Activated CD4-positive, alpha-beta T cell treated with anti-CD3 and anti-CD28 coated beads, Interleukin-2, amount 10 ng/mL, durations not matched to agents 24 days and 14 days (primary cell): Measurements from ENCODE around the gene ZDHHC14. TPM values are rescaled to one million over a fixed set of nuclear protein-coding genes. Genes with fewer than 3 reads are reported as not detected.

Experiments used
- DNase-seq: peaks from one replicate; pipeline ENCODE4 v3.0.0; 2022
- H3K27ac Mint-ChIP-seq: one replicate; pipeline ENCODE4 v1.8.0; 2022; ENCODE audit warnings: mild to moderate bottlenecking, mixed read lengths
- H3K27me3 Mint-ChIP-seq: one replicate; pipeline ENCODE4 v1.8.0; 2022; ENCODE audit warnings: mixed read lengths
- H3K36me3 Mint-ChIP-seq: one replicate; pipeline ENCODE4 v1.8.0; 2022; ENCODE audit warnings: low read depth, mild to moderate bottlenecking, mixed read lengths
- H3K4me1 Mint-ChIP-seq: one replicate; pipeline ENCODE4 v1.8.0; 2021; ENCODE audit warnings: mixed read lengths
- H3K4me3 Mint-ChIP-seq: one replicate; pipeline ENCODE4 v1.8.0; 2022; ENCODE audit warnings: mild to moderate bottlenecking, moderate library complexity, mixed read lengths
- H3K9me3 Mint-ChIP-seq: one replicate; pipeline ENCODE4 v1.8.0; 2021; ENCODE audit warnings: mixed read lengths
- intact Hi-C: fragments of 100-400 bp; cut with micrococcal nuclease; formaldehyde crosslinking; loops from one replicate; pipeline ENCODE4 v1.15.1; 2023
- total RNA-seq: library from RNA; stranded (reverse); gene quantifications from 2 replicates; pipeline ENCODE4 v1.2.3, GENCODE V29; 2022

The ZDHHC14 gene
- total RNA-seq, 1 donor from 2014 or later = 14.1 TPM

DNA sequence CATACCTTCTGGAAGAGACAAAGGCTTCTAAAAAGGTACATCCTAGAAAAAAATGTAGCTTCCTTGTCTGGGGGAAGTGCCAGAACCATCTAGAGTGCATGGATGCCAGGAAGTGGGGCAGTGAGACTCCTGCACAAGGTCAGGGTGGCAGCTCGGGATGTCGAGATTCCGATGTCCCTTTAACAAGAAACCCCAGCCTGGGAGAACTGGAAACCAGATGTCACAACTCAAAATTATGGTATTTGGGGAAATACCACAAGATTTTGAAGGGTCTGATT is 168.4 kb downstream of the ZDHHC14 start:
- H3K4me1 Mint-ChIP-seq = peaks cover 25% of the 10 kb centered on the region
- H3K36me3 Mint-ChIP-seq = peaks cover 12% of the 10 kb centered on the region
- peaks cover 11% of the 10 kb centered on the region for H3K27me3 Mint-ChIP-seq
- DNase-seq = no peak
- intact Hi-C loops = no loop called here
- H3K9me3 Mint-ChIP-seq = peaks cover 6% of the 10 kb centered on the region
- peak overlapping the region; percentile 23 for H3K27ac Mint-ChIP-seq
- no peak overlapping the region for H3K4me3 Mint-ChIP-seq

DNA sequence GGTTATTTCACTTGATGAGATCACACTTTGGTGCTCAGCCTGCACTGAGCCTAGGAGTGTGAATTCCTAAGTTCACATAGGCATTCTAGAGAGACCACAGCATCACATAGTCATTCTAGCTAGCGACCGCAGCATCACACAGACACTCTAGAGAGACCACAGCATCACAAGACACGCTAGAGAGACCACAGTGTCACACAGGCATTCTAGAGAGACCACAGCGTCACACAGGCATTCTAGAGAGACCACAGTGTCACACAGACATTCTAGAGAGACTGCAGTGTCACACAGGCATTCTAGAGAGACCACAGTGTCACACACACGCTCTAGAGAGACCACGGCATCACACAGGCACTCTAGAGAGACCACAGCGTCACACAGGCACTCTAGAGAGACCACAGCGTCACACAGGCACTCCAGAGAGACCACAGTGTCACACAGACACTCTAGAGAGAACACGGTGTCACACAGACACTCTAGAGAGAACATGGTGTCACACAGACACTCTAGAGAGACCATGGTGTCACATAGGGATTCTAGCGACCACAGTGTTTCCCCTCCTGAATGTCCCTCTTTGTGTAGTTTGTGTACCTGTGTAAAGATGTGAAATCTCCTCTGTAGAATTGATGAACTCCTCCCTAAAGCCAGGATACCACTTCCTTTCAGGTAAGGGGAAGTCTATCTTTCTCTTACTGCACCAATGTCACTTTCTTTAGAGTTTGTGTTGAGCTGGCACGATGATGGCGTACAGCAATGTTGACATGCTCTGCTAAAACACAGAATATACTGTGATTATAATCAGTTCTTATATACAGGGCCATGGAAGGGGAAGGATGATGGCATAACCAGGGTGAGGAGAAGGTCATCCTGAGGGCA is 169.4 kb downstream of the ZDHHC14 start:
- peak overlapping the region; percentile 48 for H3K27ac Mint-ChIP-seq
- intact Hi-C loops = no loop called here
- peaks cover 25% of the 10 kb centered on the region for H3K4me1 Mint-ChIP-seq
- no peaks in the 10 kb centered on the region for H3K9me3 Mint-ChIP-seq
- DNase-seq = peak; percentile 74
- H3K36me3 Mint-ChIP-seq = peaks cover 5% of the 10 kb centered on the region
- H3K27me3 Mint-ChIP-seq = peaks cover 14% of the 10 kb centered on the region
- H3K4me3 Mint-ChIP-seq = no peak overlapping the region

DNA sequence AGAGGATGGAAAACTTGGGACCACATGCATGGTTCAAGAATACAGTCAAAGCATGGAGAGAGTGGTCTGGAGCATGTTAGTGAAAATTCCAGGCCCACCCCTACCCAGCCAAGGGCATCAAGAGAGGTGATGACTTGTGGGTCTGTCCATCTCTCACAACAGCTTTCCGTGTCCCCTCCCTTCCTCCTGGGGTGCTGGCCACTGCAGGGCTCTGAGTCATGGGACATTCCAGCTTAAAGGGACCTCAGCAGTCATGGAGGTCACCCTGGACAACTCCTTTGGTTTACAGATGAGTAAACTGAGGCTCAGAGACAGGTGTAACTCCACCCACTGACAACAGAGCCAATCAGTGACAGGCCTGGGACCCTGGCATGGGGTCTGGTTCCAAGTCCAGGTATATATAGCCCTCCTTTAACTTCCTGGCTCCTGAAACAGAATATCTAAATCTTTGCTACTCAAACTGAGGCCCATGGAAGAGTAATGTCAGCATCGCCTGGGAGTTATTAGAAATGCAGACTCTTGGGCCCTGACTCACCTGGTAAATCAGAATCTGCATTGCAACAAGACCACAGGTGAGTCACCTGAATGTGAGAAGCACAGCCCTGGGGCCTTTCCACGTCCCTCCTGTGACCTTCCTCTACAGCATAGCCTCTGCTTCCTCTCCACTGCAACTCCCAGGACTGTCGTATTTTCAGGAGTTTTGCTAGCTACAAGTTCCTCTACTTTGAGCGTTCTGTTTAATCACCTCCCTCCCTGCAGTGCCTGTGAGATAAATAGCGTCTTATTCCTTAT is 170.2 kb downstream of the ZDHHC14 start:
- intact Hi-C loops = no loop called here
- Mint-ChIP-seq H3K27ac (no peak overlapping the region), H3K27me3 (peaks cover 11% of the 10 kb centered on the region), H3K36me3 (peaks cover 5% of the 10 kb centered on the region), H3K4me3 (no peak overlapping the region), H3K9me3 (no peaks in the 10 kb centered on the region), H3K4me1 (peaks cover 28% of the 10 kb centered on the region)
- no peak for DNase-seq

DNA sequence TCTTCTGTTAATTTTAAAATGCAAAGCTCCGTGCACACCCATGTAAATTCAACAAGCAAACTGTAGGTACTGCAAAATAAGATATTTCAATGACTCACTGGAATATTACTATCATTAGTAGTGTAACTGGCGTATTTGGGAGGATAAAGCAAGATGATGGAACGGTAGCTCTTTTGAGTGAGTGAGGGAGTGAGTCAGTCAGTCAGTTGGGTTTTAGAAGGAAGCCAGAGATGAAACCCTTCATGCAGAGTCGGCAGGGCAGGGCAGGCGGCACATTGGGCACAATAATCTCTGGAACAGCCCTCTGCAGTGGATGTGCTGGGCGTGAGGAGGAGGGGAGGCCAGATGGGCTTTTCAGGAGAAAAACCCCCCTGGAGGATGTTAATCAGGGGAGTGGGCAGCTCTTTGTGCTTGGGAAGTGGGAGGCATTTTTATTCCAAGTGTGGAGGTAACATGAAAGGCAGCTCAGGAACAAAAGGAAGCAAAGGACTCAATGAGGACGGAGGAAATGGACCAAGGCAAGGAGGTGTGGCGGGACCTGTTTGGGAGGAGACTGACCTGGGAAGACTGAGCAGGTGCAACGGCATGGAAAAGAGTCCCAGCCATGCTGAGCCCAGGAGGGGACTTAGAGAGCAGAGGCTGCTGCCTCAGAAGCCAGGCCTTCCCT is 171.2 kb downstream of the ZDHHC14 start:
- intact Hi-C loops = no loop called here
- H3K27ac Mint-ChIP-seq = no peak overlapping the region
- DNase-seq = no peak
- peaks cover 9% of the 10 kb centered on the region for H3K27me3 Mint-ChIP-seq
- no peaks in the 10 kb centered on the region for H3K9me3 Mint-ChIP-seq
- H3K36me3 Mint-ChIP-seq = peaks cover 2% of the 10 kb centered on the region
- peaks cover 36% of the 10 kb centered on the region for H3K4me1 Mint-ChIP-seq
- H3K4me3 Mint-ChIP-seq = no peak overlapping the region

DNA sequence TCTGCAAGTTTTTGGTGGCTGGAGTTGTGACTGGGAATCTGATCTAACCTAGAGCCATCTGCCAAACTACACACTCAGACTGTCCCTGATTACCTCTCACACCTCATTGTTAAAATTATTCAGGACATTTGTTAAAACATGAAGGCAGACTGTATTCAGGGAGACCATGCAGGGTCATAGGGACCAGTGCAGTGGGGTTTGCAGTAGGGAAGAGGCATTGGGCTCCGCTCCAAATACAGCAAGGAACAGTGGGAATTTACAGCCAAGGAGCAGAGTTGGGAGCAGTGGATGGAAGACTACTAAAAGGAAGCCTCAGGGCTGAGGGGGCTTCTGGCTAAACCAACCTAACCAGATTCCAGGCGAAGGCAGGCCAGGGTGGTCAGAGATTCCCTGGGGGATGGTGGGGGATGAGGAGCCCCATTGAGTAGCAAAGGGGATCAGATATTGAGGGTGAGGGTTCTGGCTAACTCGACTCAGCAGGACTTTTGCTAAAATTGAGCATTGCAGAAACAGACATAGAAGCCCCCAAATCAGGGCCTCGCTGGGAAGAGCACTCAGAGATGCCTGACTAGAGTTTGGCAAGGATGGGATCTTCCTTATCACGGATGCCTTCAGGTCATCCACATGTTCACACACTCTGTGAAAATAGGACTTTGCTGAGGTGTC is 172.0 kb downstream of the ZDHHC14 start:
- no peaks in the 10 kb centered on the region for H3K9me3 Mint-ChIP-seq
- peaks cover 1% of the 10 kb centered on the region for H3K36me3 Mint-ChIP-seq
- intact Hi-C loops = no loop called here
- H3K4me3 Mint-ChIP-seq = no peak overlapping the region
- H3K27me3 Mint-ChIP-seq = peaks cover 9% of the 10 kb centered on the region
- no peak for DNase-seq
- peaks cover 42% of the 10 kb centered on the region for H3K4me1 Mint-ChIP-seq
- no peak overlapping the region for H3K27ac Mint-ChIP-seq

DNA sequence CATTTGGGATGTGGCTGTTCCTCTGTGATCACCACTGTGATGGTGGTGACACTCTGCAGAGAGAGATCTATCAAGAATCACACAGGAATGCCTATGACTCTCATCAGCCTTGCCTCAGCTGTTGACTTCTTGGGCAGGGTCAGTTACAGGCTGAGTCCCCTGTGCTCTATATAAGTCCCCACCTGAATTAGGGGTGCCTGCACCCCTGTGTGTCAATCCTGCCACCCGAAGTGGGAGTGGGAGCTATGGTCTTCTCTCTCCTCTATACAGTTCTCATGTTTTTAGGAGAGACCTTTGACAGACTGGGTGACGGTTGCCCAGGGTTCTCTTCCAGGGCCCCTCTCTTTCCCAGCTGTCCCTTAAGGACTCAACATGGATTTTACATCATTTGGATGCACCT is 173.8 kb downstream of the ZDHHC14 start:
- Mint-ChIP-seq H3K9me3 (no peaks in the 10 kb centered on the region), H3K27me3 (peaks cover 10% of the 10 kb centered on the region), H3K36me3 (peaks cover 8% of the 10 kb centered on the region), H3K4me3 (no peak overlapping the region), H3K4me1 (peaks cover 43% of the 10 kb centered on the region), H3K27ac (no peak overlapping the region)
- DNase-seq = no peak
- intact Hi-C loops = no loop called here

GRCh38 chr6:157555455-157556143 is 174.6 kb downstream of the ZDHHC14 start:
- Mint-ChIP-seq H3K4me3 (no peak overlapping the region), H3K9me3 (no peaks in the 10 kb centered on the region), H3K27me3 (peaks cover 10% of the 10 kb centered on the region), H3K27ac (no peak overlapping the region), H3K4me1 (peaks cover 36% of the 10 kb centered on the region), H3K36me3 (peaks cover 11% of the 10 kb centered on the region)
- intact Hi-C loops = no loop called here
- DNase-seq = no peak

- intact Hi-C loops = no loop called here
- peaks cover 16% of the 10 kb centered on the region for H3K36me3 Mint-ChIP-seq
- no peaks in the 10 kb centered on the region for H3K9me3 Mint-ChIP-seq
- H3K4me1 Mint-ChIP-seq = peaks cover 39% of the 10 kb centered on the region
- H3K27ac Mint-ChIP-seq = no peak overlapping the region
- no peak overlapping the region for H3K4me3 Mint-ChIP-seq
- peaks cover 14% of the 10 kb centered on the region for H3K27me3 Mint-ChIP-seq
- no peak for DNase-seq
These were observed 175.2 kb downstream of the ZDHHC14 start for GRCh38 chr6:157556144-157556645.

GRCh38 chr6:157556671-157557430 is 175.9 kb downstream of the ZDHHC14 start:
- intact Hi-C loops = no loop called here
- DNase-seq = no peak
- peaks cover 14% of the 10 kb centered on the region for H3K27me3 Mint-ChIP-seq
- no peaks in the 10 kb centered on the region for H3K9me3 Mint-ChIP-seq
- H3K4me1 Mint-ChIP-seq = peaks cover 44% of the 10 kb centered on the region
- peaks cover 18% of the 10 kb centered on the region for H3K36me3 Mint-ChIP-seq
- H3K27ac Mint-ChIP-seq = no peak overlapping the region
- no peak overlapping the region for H3K4me3 Mint-ChIP-seq

- Mint-ChIP-seq H3K4me1 (peaks cover 46% of the 10 kb centered on the region), H3K27ac (no peak overlapping the region), H3K4me3 (no peak overlapping the region), H3K9me3 (no peaks in the 10 kb centered on the region), H3K36me3 (peaks cover 18% of the 10 kb centered on the region), H3K27me3 (peaks cover 14% of the 10 kb centered on the region)
- intact Hi-C loops = no loop called here
- DNase-seq = no peak
These were observed 176.6 kb downstream of the ZDHHC14 start for GRCh38 chr6:157557559-157557958.

DNA sequence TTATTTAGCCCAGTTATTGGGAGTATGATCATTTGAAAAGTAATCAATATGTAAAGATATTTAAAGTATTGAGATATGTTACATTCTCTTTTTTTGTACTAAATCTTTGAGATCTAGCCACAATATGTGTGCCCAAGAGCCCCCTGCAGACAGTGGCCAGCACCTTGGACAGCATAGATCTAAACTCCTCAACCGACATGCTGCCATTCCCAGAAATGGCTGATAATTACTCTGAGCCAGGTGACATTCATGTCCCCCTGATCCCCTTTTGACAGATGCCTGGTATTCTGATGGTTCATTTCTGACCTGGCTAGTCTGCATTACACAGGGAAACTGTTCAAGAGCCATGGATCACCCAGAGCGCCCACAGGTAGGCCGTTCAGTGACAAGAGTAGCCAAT is 177.1 kb downstream of the ZDHHC14 start:
- Mint-ChIP-seq H3K27ac (no peak overlapping the region), H3K36me3 (peaks cover 18% of the 10 kb centered on the region), H3K4me3 (no peak overlapping the region), H3K4me1 (peaks cover 46% of the 10 kb centered on the region), H3K27me3 (peaks cover 11% of the 10 kb centered on the region), H3K9me3 (no peaks in the 10 kb centered on the region)
- intact Hi-C loops = loop anchor here (1.0 kb wide), 1 partner anchor 11 kb away; no protein-coding TSS in a partner anchor
- DNase-seq = no peak

GRCh38 chr6:157558487-157559200 is 177.7 kb downstream of the ZDHHC14 start:
- peak overlapping the region; percentile 67 for H3K27ac Mint-ChIP-seq
- peaks cover 18% of the 10 kb centered on the region for H3K36me3 Mint-ChIP-seq
- peaks cover 50% of the 10 kb centered on the region for H3K4me1 Mint-ChIP-seq
- DNase-seq = no peak
- intact Hi-C loops = loop anchor here (1.0 kb wide), 1 partner anchor 11 kb away; no protein-coding TSS in a partner anchor
- peaks cover 9% of the 10 kb centered on the region for H3K27me3 Mint-ChIP-seq
- H3K9me3 Mint-ChIP-seq = no peaks in the 10 kb centered on the region
- H3K4me3 Mint-ChIP-seq = no peak overlapping the region
